GM12878 (cell line): ENCODE data around the gene DIABLO. TPM values are rescaled to one million over a fixed set of nuclear protein-coding genes. Genes with fewer than 3 reads are reported as not detected.
A peak's percentile ranks its signal among the peaks of the same experiment; 100 is the strongest.

Experiments
- ATAC-seq: fragments of 200-7000 bp; cut with Tn5 transposase; 3 replicates; pipeline ENCODE4 v1.9.1; 2020; ENCODE audit warnings: mild to moderate bottlenecking, moderate library complexity
- BruUV-seq: library from RNA; stranded (reverse); fragments of 400-500 nt; replicated peaks from 2 replicates; lab custom pipeline; 2021; lab: Mats Ljungman, UMichigan
- CTCF ChIA-PET: fragments of 300-600 bp; sonication (Branson Sonifier 250); formaldehyde crosslinking; extraction: SDS; loops from one replicate; lab custom pipeline; 2021; ENCODE audit warnings: inconsistent platforms; lab: Yijun Ruan, JAX
- POLR2A ChIA-PET: fragments of 350-600 bp; formaldehyde crosslinking; extraction: SDS; loops from one replicate; lab custom pipeline; 2021; ENCODE audit warnings: inconsistent platforms; lab: Charles Lee
- RAD21 ChIA-PET: fragments of 300-600 bp; sonication (Branson Sonifier 250); formaldehyde crosslinking; loops from one replicate; lab custom pipeline; 2023; ENCODE audit warnings: antibody characterized with exemption; ENCODE audit not compliant: unreplicated experiment; lab: Charles Lee
- SMC1A ChIA-PET: fragments of 300-600 bp; sonication (Branson Sonifier 250); formaldehyde crosslinking; loops from one replicate; lab custom pipeline; 2023; ENCODE audit not compliant: unreplicated experiment, uncharacterized antibody; lab: Charles Lee
- DNase-seq: peaks from one replicate; pipeline ENCODE4 v3.0.0-alpha.2; 2011; ENCODE audit warnings: low read depth, low spot score
- FAIRE-seq: peaks from 3 replicates; lab custom pipeline; 2011; peaks lifted over from hg19 to GRCh38; lab: Jason Lieb, UNC
- H2AFZ ChIP-seq: 2 replicates; pipeline ENCODE4 v1.6.0; 2011; ENCODE audit warnings: low read depth, low read length, control low read depth; ENCODE audit not compliant: control insufficient read depth
- H3K27ac ChIP-seq: 2 replicates; pipeline ENCODE4 v1.5.1; 2011; ENCODE audit warnings: control low read depth; ENCODE audit not compliant: control insufficient read depth, insufficient read depth
- H3K27me3 ChIP-seq, 2 experiments: replicated peaks in 1 of 2; 2 replicates each; pipeline versions ENCODE4 v1.6.0 to v1.6.1; 2011; ENCODE audit warnings: low read length in 1 of 2; ENCODE audit not compliant: control insufficient read depth in 2 of 2, insufficient read depth in 2 of 2
- H3K36me3 ChIP-seq, 2 experiments: 2 replicates each; pipeline ENCODE4 v1.5.1; 2011; ENCODE audit warnings: low read length in 1 of 2; ENCODE audit not compliant: control insufficient read depth in 2 of 2, insufficient read depth in 2 of 2
- H3K4me1 ChIP-seq: 2 replicates; pipeline ENCODE4 v1.6.1; 2011; ENCODE audit warnings: mild to moderate bottlenecking, low read length, moderate library complexity, mixed read lengths; ENCODE audit not compliant: control insufficient read depth, insufficient read depth
- H3K4me2 ChIP-seq: 2 replicates; pipeline ENCODE4 v1.6.0; 2011; ENCODE audit warnings: control low read depth; ENCODE audit not compliant: control insufficient read depth, insufficient read depth
- H3K4me3 ChIP-seq: fragments of 200-600 bp; sonication (generic); 2 replicates; pipeline ENCODE4 v1.5.1; 2016
- H3K79me2 ChIP-seq: 2 replicates; pipeline ENCODE4 v1.6.0; 2011; ENCODE audit warnings: low read length; ENCODE audit not compliant: control insufficient read depth, insufficient read depth
- H3K9ac ChIP-seq: 2 replicates; pipeline ENCODE4 v1.8.0; 2011; ENCODE audit warnings: low read length, control low read depth, mixed read lengths; ENCODE audit not compliant: control insufficient read depth, insufficient read depth
- H3K9me3 ChIP-seq: replicated peaks from 3 replicates; pipeline ENCODE4 v1.5.1; 2011; ENCODE audit warnings: mild to moderate bottlenecking, low read length; ENCODE audit not compliant: control insufficient read depth, insufficient read depth
- H4K20me1 ChIP-seq: 2 replicates; pipeline ENCODE4 v1.6.0; 2011; ENCODE audit not compliant: control insufficient read depth, insufficient read depth
- NFYA ChIP-seq: IDR thresholded peaks from 2 replicates; pipeline ENCODE4 v1.6.1; 2011; ENCODE audit warnings: low read depth, mild to moderate bottlenecking, low read length, improper control_type of control experiment, borderline replicate concordance
- POLR2AphosphoS2 ChIP-seq: IDR thresholded peaks from 2 replicates; pipeline ENCODE4 v1.6.1; 2011; ENCODE audit warnings: low read depth, mild to moderate bottlenecking, low read length, improper control_type of control experiment, moderate library complexity
- POLR2AphosphoS5 ChIP-seq: IDR thresholded peaks from 2 replicates; pipeline ENCODE4 v1.6.1; 2011; ENCODE audit warnings: mild to moderate bottlenecking, low read length, inconsistent platforms
- WGBS: methylation state at CpG from one replicate; pipeline ENCODE4 v1.1.6; 2016; ENCODE audit warnings: low lambda C conversion rate; ENCODE audit not compliant: insufficient replicate concordance, insufficient coverage; ENCODE audit errors: missing lambda C conversion rate; 5-methylcytosine and 5-hydroxymethylcytosine counted together
- in situ Hi-C: fragments of 300-500 bp; cut with MboI; formaldehyde crosslinking; loops from 9 replicates; pipeline ENCODE4 v1.14.3; 2018; ENCODE audit warnings: mixed read lengths
- intact Hi-C: fragments of 100-400 bp; cut with micrococcal nuclease; formaldehyde crosslinking; loops from one replicate; pipeline ENCODE4 v1.14.2; 2022; ENCODE audit not compliant: unreplicated experiment
- polyA plus RNA-seq, 11 experiments: library from polyadenylated mRNA; depleted of rRNA in 4 of 11; unstranded in 6 of 11; stranded (reverse) in 5 of 11; fragments of >200 nt; fragmentation: Nextera tagmentation in 4 of 11; fragmentation: Illumina TruSeq in 1 of 11; extraction: Ambion mirVana in 4 of 11; extraction: Trizol in 1 of 11; gene quantifications; 1 replicate in 1 of 11; 2 replicates in 10 of 11; pipeline versions ENCODE4 v1.2.1 to v1.2.3, GENCODE V29; 2011 to 2016; ENCODE audit warnings: inconsistent platforms in 2 of 11, missing spikeins in 2 of 11, low read depth in 1 of 11
- total RNA-seq, 4 experiments: library from RNA; depleted of rRNA in 3 of 4; stranded (reverse); fragments of >200 nt in 3 of 4; fragmentation: Illumina TruSeq in 1 of 4; extraction: Trizol in 1 of 4; gene quantifications; 2 replicates each; pipeline versions ENCODE4 v1.2.1 to v1.2.3, GENCODE V29; 2013 to 2021
- TF ChIP-seq, protein P1 (sequence below): fragments of 450-650 bp; IDR thresholded peaks from 2 replicates; pipeline ENCODE4 v1.6.1; 2018; ENCODE audit warnings: mild to moderate bottlenecking, low read depth, moderate library complexity; ENCODE audit not compliant: partially characterized antibody

The DIABLO gene
- total and polyA plus RNA-seq, 10 of the 15 experiments (the other 5 are each of a cell fraction or from before 2014, with no cell fraction given) = 18.3 to 69.9 (median 46.2) TPM

DNA sequence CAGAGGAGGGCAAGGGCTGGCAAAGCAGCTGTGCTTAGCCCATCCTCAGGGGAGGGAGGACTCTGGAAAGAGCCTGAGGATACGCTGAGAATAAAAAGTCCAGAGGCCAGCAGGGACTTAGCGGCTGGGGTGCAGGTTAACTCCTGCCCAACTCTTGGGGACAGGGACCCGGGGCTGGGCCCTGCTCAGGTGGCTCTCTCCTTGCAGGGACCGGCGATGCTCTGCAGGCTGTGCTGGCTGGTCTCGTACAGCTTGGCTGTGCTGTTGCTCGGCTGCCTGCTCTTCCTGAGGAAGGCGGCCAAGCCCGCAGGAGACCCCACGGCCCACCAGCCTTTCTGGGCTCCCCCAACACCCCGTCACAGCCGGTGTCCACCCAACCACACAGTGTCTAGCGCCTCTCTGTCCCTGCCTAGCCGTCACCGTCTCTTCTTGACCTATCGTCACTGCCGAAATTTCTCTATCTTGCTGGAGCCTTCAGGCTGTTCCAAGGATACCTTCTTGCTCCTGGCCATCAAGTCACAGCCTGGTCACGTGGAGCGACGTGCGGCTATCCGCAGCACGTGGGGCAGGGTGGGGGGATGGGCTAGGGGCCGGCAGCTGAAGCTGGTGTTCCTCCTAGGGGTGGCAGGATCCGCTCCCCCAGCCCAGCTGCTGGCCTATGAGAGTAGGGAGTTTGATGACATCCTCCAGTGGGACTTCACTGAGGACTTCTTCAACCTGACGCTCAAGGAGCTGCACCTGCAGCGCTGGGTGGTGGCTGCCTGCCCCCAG, 19.6 kb downstream of the DIABLO start:
- no peak overlapping the region for H2AFZ ChIP-seq
- WGBS = 83% methylated on average over 26 of the region's 27 CpGs
- H3K27ac ChIP-seq = no peak overlapping the region
- H3K79me2 ChIP-seq = no peaks in the 10 kb centered on the region
- H3K9ac ChIP-seq = no peak overlapping the region
- FAIRE-seq = no peak
- no peak overlapping the region for H3K4me2 ChIP-seq
- peaks cover 0 to 5% of the 10 kb centered on the region in 2 experiments; a peak in 3 of 4 replicates for H3K27me3 ChIP-seq
- in situ Hi-C loops (no loop called here), intact Hi-C loops (no loop called here)
- ChIA-PET RAD21 (no interaction called here), SMC1A (no interaction called here), CTCF (interaction anchor here (0.6 to 2.3 kb wide), 4 partner anchors 16 to 512 kb away, joined by 3 to 5 read pairs (median 3); no protein-coding TSS in a partner anchor), POLR2A (no interaction called here)
- H3K9me3 ChIP-seq = no peaks in the 10 kb centered on the region; the same call in 2 of the 3 replicates
- H3K4me1 ChIP-seq = no peaks in the 10 kb centered on the region
- no peak for DNase-seq
- H4K20me1 ChIP-seq = no peaks in the 10 kb centered on the region; the same call in 1 of the 2 replicates
- no peak overlapping the region for H3K4me3 ChIP-seq
- H3K36me3 ChIP-seq = peaks cover 6 to 11% of the 10 kb centered on the region in 2 experiments; a peak in 3 of 4 replicates
- BruUV-seq = no TSS peak
- ATAC-seq = no peak
- TF ChIP-seq POLR2AphosphoS5 (peak; percentile 31; the same call in 1 of the 2 replicates), NFYA (no peak), POLR2AphosphoS2 (no peak)
- TF ChIP-seq, protein P1, sequence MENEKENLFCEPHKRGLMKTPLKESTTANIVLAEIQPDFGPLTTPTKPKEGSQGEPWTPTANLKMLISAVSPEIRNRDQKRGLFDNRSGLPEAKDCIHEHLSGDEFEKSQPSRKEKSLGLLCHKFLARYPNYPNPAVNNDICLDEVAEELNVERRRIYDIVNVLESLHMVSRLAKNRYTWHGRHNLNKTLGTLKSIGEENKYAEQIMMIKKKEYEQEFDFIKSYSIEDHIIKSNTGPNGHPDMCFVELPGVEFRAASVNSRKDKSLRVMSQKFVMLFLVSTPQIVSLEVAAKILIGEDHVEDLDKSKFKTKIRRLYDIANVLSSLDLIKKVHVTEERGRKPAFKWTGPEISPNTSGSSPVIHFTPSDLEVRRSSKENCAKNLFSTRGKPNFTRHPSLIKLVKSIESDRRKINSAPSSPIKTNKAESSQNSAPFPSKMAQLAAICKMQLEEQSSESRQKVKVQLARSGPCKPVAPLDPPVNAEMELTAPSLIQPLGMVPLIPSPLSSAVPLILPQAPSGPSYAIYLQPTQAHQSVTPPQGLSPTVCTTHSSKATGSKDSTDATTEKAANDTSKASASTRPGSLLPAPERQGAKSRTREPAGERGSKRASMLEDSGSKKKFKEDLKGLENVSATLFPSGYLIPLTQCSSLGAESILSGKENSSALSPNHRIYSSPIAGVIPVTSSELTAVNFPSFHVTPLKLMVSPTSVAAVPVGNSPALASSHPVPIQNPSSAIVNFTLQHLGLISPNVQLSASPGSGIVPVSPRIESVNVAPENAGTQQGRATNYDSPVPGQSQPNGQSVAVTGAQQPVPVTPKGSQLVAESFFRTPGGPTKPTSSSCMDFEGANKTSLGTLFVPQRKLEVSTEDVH = no peak
